Measurements from ENCODE around the gene LUC7L3. TPM values are rescaled to one million over a fixed set of nuclear protein-coding genes. Genes with fewer than 3 reads are reported as not detected.

LUC7L3 gene
- total RNA-seq, 2 donors from 2014 or later, result 122 to 169 TPM

GRCh38 chr17:50692448-50693035 lies 26.9 kb upstream of the LUC7L3 start:
- Histone ChIP-seq H3K4me1 (ENCODE audit: control insufficient read depth, insufficient read depth, low read length) (no peaks in the 10 kb centered on the region), H3K27ac (ENCODE audit: low read depth, low read length) (no peak overlapping the region), H3K9me3 (ENCODE audit: control insufficient read depth, low read length) (no peaks in the 10 kb centered on the region), H3K4me3 (ENCODE audit: low read length) (no peak overlapping the region), H3K9ac (ENCODE audit: extremely low read depth, low read length, poor library complexity, severe bottlenecking) (no peak overlapping the region), H3K27me3 (ENCODE audit: control insufficient read depth, insufficient read depth, low read length, poor library complexity, severe bottlenecking) (no peaks in the 10 kb centered on the region), H3K36me3 (ENCODE audit: control insufficient read depth, insufficient read depth, low read length) (peaks cover 54% of the 10 kb centered on the region)
- Mint-ChIP-seq H3K36me3 (ENCODE audit: low read depth) (peaks cover 40% of the 10 kb centered on the region), H3K27me3 (ENCODE audit: insufficient read depth) (no peaks in the 10 kb centered on the region), H3K4me3 (no peak overlapping the region), H3K27ac (no peak overlapping the region), H3K4me1 (peaks cover 4% of the 10 kb centered on the region), H3K9me3 (no peaks in the 10 kb centered on the region)
- WGBS, 2 experiments (ENCODE audit: insufficient coverage in 1 of 2, insufficient read length in 1 of 2), result 91 to 92% methylated on average over 6 of the region's 6 CpGs
- no peak for DNase-seq
- no peak for TF ChIP-seq CTCF (conservative IDR thresholded peaks at IDR 0.05)

- WGBS, 2 experiments (ENCODE audit: insufficient coverage in 1 of 2, insufficient read length in 1 of 2), result 96 to 98% methylated on average over 3 to 4 of the region's 5 CpGs
- no peak overlapping the region for H3K27ac ChIP-seq (ENCODE audit: low read depth, low read length)
- H3K36me3 Mint-ChIP-seq (ENCODE audit: low read depth), result peaks cover 45% of the 10 kb centered on the region
These were observed 26.2 kb upstream of the LUC7L3 start for GRCh38 chr17:50693036-50693682.

GRCh38 chr17:50696365-50696879 lies 23.0 kb upstream of the LUC7L3 start:
- no peaks in the 10 kb centered on the region for H3K27me3 ChIP-seq (ENCODE audit: control insufficient read depth, insufficient read depth, low read length, poor library complexity, severe bottlenecking)
- H3K9ac ChIP-seq (ENCODE audit: extremely low read depth, low read length, poor library complexity, severe bottlenecking), result no peak overlapping the region
- H3K9me3 Mint-ChIP-seq, result no peaks in the 10 kb centered on the region
- peaks cover 60% of the 10 kb centered on the region for H3K36me3 Mint-ChIP-seq (ENCODE audit: low read depth)
- no peak overlapping the region for H3K4me3 ChIP-seq (ENCODE audit: low read length)
- no peak overlapping the region for H3K27ac ChIP-seq (ENCODE audit: low read depth, low read length)
- H3K4me1 Mint-ChIP-seq, result peaks cover 4% of the 10 kb centered on the region
- no peak for DNase-seq
- TF ChIP-seq CTCF (conservative IDR thresholded peaks at IDR 0.05), result no peak
- H3K4me3 Mint-ChIP-seq, result no peak overlapping the region
- H3K9me3 ChIP-seq (ENCODE audit: control insufficient read depth, low read length), result no peaks in the 10 kb centered on the region
- H3K4me1 ChIP-seq (ENCODE audit: control insufficient read depth, insufficient read depth, low read length), result no peaks in the 10 kb centered on the region
- no peak overlapping the region for H3K27ac Mint-ChIP-seq
- WGBS, 2 experiments (ENCODE audit: insufficient coverage in 1 of 2, insufficient read length in 1 of 2), result 88 to 98% methylated on average over 3 of the region's 3 CpGs
- no peaks in the 10 kb centered on the region for H3K27me3 Mint-ChIP-seq (ENCODE audit: insufficient read depth)
- peaks cover 82% of the 10 kb centered on the region for H3K36me3 ChIP-seq (ENCODE audit: control insufficient read depth, insufficient read depth, low read length)

More at GRCh38 chr17:50693036-50693682, 26.2 kb upstream of the LUC7L3 start:
- no peak for DNase-seq
- no peaks in the 10 kb centered on the region for H3K4me1 ChIP-seq (ENCODE audit: control insufficient read depth, insufficient read depth, low read length)
- no peak overlapping the region for H3K4me3 Mint-ChIP-seq
- no peak overlapping the region for H3K27ac Mint-ChIP-seq
- no peak for TF ChIP-seq CTCF (conservative IDR thresholded peaks at IDR 0.05)
- no peaks in the 10 kb centered on the region for H3K9me3 Mint-ChIP-seq
- peaks cover 4% of the 10 kb centered on the region for H3K4me1 Mint-ChIP-seq
- H3K9ac ChIP-seq (ENCODE audit: extremely low read depth, low read length, poor library complexity, severe bottlenecking), result no peak overlapping the region
- no peaks in the 10 kb centered on the region for H3K27me3 Mint-ChIP-seq (ENCODE audit: insufficient read depth)
- peaks cover 60% of the 10 kb centered on the region for H3K36me3 ChIP-seq (ENCODE audit: control insufficient read depth, insufficient read depth, low read length)
- H3K4me3 ChIP-seq (ENCODE audit: low read length), result no peak overlapping the region
- H3K9me3 ChIP-seq (ENCODE audit: control insufficient read depth, low read length), result no peaks in the 10 kb centered on the region
- H3K27me3 ChIP-seq (ENCODE audit: control insufficient read depth, insufficient read depth, low read length, poor library complexity, severe bottlenecking), result no peaks in the 10 kb centered on the region

Data from endodermal cell (in vitro differentiated cells).